GM12878 (cell line): ENCODE measurements around the gene MXD4. TPM values are rescaled to one million over a fixed set of nuclear protein-coding genes. Genes with fewer than 3 reads are reported as not detected.

Source experiments
- ATAC-seq: fragments of 200-7000 bp; cut with Tn5 transposase; 3 replicates; pipeline ENCODE4 v1.9.1; 2020; ENCODE audit warnings: mild to moderate bottlenecking, moderate library complexity
- BruUV-seq: library from RNA; stranded (reverse); fragments of 400-500 nt; replicated peaks from 2 replicates; lab custom pipeline; 2021; lab: Mats Ljungman, UMichigan
- CTCF ChIA-PET: fragments of 300-600 bp; sonication (Branson Sonifier 250); formaldehyde crosslinking; extraction: SDS; loops from one replicate; lab custom pipeline; 2021; ENCODE audit warnings: inconsistent platforms; lab: Yijun Ruan, JAX
- POLR2A ChIA-PET: fragments of 350-600 bp; formaldehyde crosslinking; extraction: SDS; loops from one replicate; lab custom pipeline; 2021; ENCODE audit warnings: inconsistent platforms; lab: Charles Lee
- RAD21 ChIA-PET: fragments of 300-600 bp; sonication (Branson Sonifier 250); formaldehyde crosslinking; loops from one replicate; lab custom pipeline; 2023; ENCODE audit warnings: antibody characterized with exemption; ENCODE audit not compliant: unreplicated experiment; lab: Charles Lee
- SMC1A ChIA-PET: fragments of 300-600 bp; sonication (Branson Sonifier 250); formaldehyde crosslinking; loops from one replicate; lab custom pipeline; 2023; ENCODE audit not compliant: unreplicated experiment, uncharacterized antibody; lab: Charles Lee
- DNase-seq: peaks from one replicate; pipeline ENCODE4 v3.0.0-alpha.2; 2011; ENCODE audit warnings: low read depth, low spot score
- FAIRE-seq: peaks from 3 replicates; lab custom pipeline; 2011; peaks lifted over from hg19 to GRCh38; lab: Jason Lieb, UNC
- H2AFZ ChIP-seq: 2 replicates; pipeline ENCODE4 v1.6.0; 2011; ENCODE audit warnings: low read depth, low read length, control low read depth; ENCODE audit not compliant: control insufficient read depth
- H3K27ac ChIP-seq: 2 replicates; pipeline ENCODE4 v1.5.1; 2011; ENCODE audit warnings: control low read depth; ENCODE audit not compliant: control insufficient read depth, insufficient read depth
- H3K27me3 ChIP-seq, 2 experiments: replicated peaks in 1 of 2; 2 replicates each; pipeline versions ENCODE4 v1.6.0 to v1.6.1; 2011; ENCODE audit warnings: low read length in 1 of 2; ENCODE audit not compliant: control insufficient read depth in 2 of 2, insufficient read depth in 2 of 2
- H3K36me3 ChIP-seq, 2 experiments: 2 replicates each; pipeline ENCODE4 v1.5.1; 2011; ENCODE audit warnings: low read length in 1 of 2; ENCODE audit not compliant: control insufficient read depth in 2 of 2, insufficient read depth in 2 of 2
- H3K4me1 ChIP-seq: 2 replicates; pipeline ENCODE4 v1.6.1; 2011; ENCODE audit warnings: mild to moderate bottlenecking, low read length, moderate library complexity, mixed read lengths; ENCODE audit not compliant: control insufficient read depth, insufficient read depth
- H3K4me2 ChIP-seq: 2 replicates; pipeline ENCODE4 v1.6.0; 2011; ENCODE audit warnings: control low read depth; ENCODE audit not compliant: control insufficient read depth, insufficient read depth
- H3K4me3 ChIP-seq: fragments of 200-600 bp; sonication (generic); 2 replicates; pipeline ENCODE4 v1.5.1; 2016
- H3K79me2 ChIP-seq: 2 replicates; pipeline ENCODE4 v1.6.0; 2011; ENCODE audit warnings: low read length; ENCODE audit not compliant: control insufficient read depth, insufficient read depth
- H3K9ac ChIP-seq: 2 replicates; pipeline ENCODE4 v1.8.0; 2011; ENCODE audit warnings: low read length, control low read depth, mixed read lengths; ENCODE audit not compliant: control insufficient read depth, insufficient read depth
- H3K9me3 ChIP-seq: replicated peaks from 3 replicates; pipeline ENCODE4 v1.5.1; 2011; ENCODE audit warnings: mild to moderate bottlenecking, low read length; ENCODE audit not compliant: control insufficient read depth, insufficient read depth
- H4K20me1 ChIP-seq: 2 replicates; pipeline ENCODE4 v1.6.0; 2011; ENCODE audit not compliant: control insufficient read depth, insufficient read depth
- ASH2L ChIP-seq: fragments of 300-600, 200-600 bp; sonication (generic); IDR thresholded peaks from 2 replicates; pipeline ENCODE4 v1.6.1; 2017; ENCODE audit warnings: low read depth, mild to moderate bottlenecking, borderline replicate concordance
- CHD1 ChIP-seq: IDR thresholded peaks from 2 replicates; pipeline ENCODE4 v1.6.1; 2012; ENCODE audit warnings: low read depth, low read length, improper control_type of control experiment
- CREB1 ChIP-seq: IDR thresholded peaks from 2 replicates; pipeline ENCODE4 v1.6.1; 2012; ENCODE audit warnings: low read depth, mild to moderate bottlenecking, inconsistent platforms
- ETV6 ChIP-seq, 2 experiments: fragments of 450-650 bp in 1 of 2; IDR thresholded peaks in 1 of 2; conservative IDR thresholded peaks in 1 of 2; 2 replicates each; pipeline ENCODE4 v1.6.1; 2014; ENCODE audit warnings: antibody characterized with exemption in 1 of 2, borderline replicate concordance in 1 of 2, low read depth in 1 of 2, mild to moderate bottlenecking in 1 of 2, moderate library complexity in 1 of 2
- SREBF2 ChIP-seq: IDR thresholded peaks from 2 replicates; pipeline ENCODE4 v1.6.1; 2012; ENCODE audit warnings: mild to moderate bottlenecking, low read length
- TAF1 ChIP-seq: IDR thresholded peaks from 2 replicates; pipeline ENCODE4 v1.6.1; 2011; ENCODE audit warnings: mild to moderate bottlenecking, low read depth, low read length, borderline replicate concordance
- USF2 ChIP-seq: IDR thresholded peaks from 2 replicates; pipeline ENCODE4 v1.6.1; 2011; ENCODE audit warnings: low read depth, low read length, improper control_type of control experiment, borderline replicate concordance
- ZSCAN29 ChIP-seq: fragments of 450-650 bp; IDR thresholded peaks from 2 replicates; pipeline ENCODE4 v1.6.1; 2017; ENCODE audit warnings: mild to moderate bottlenecking, moderate library complexity
- WGBS: methylation state at CpG from one replicate; pipeline ENCODE4 v1.1.6; 2016; ENCODE audit warnings: low lambda C conversion rate; ENCODE audit not compliant: insufficient replicate concordance, insufficient coverage; ENCODE audit errors: missing lambda C conversion rate; 5-methylcytosine and 5-hydroxymethylcytosine counted together
- in situ Hi-C: fragments of 300-500 bp; cut with MboI; formaldehyde crosslinking; loops from 9 replicates; pipeline ENCODE4 v1.14.3; 2018; ENCODE audit warnings: mixed read lengths
- intact Hi-C: fragments of 100-400 bp; cut with micrococcal nuclease; formaldehyde crosslinking; loops from one replicate; pipeline ENCODE4 v1.14.2; 2022; ENCODE audit not compliant: unreplicated experiment
- polyA plus RNA-seq, 11 experiments: library from polyadenylated mRNA; depleted of rRNA in 4 of 11; unstranded in 6 of 11; stranded (reverse) in 5 of 11; fragments of >200 nt; fragmentation: Nextera tagmentation in 4 of 11; fragmentation: Illumina TruSeq in 1 of 11; extraction: Ambion mirVana in 4 of 11; extraction: Trizol in 1 of 11; gene quantifications; 1 replicate in 1 of 11; 2 replicates in 10 of 11; pipeline versions ENCODE4 v1.2.1 to v1.2.3, GENCODE V29; 2011 to 2016; ENCODE audit warnings: inconsistent platforms in 2 of 11, missing spikeins in 2 of 11, low read depth in 1 of 11
- total RNA-seq, 4 experiments: library from RNA; depleted of rRNA in 3 of 4; stranded (reverse); fragments of >200 nt in 3 of 4; fragmentation: Illumina TruSeq in 1 of 4; extraction: Trizol in 1 of 4; gene quantifications; 2 replicates each; pipeline versions ENCODE4 v1.2.1 to v1.2.3, GENCODE V29; 2013 to 2021
- TF ChIP-seq, protein P1 (sequence below): fragments of 450-650 bp; IDR thresholded peaks from 2 replicates; pipeline ENCODE4 v1.6.1; 2016; ENCODE audit warnings: mild to moderate bottlenecking, moderate library complexity, borderline replicate concordance

The MXD4 gene
- total and polyA plus RNA-seq, 10 of the 15 experiments (the other 5 are each of a cell fraction or from before 2014, with no cell fraction given) = 0.21 to 25.6 (median 5.2) TPM

DNA sequence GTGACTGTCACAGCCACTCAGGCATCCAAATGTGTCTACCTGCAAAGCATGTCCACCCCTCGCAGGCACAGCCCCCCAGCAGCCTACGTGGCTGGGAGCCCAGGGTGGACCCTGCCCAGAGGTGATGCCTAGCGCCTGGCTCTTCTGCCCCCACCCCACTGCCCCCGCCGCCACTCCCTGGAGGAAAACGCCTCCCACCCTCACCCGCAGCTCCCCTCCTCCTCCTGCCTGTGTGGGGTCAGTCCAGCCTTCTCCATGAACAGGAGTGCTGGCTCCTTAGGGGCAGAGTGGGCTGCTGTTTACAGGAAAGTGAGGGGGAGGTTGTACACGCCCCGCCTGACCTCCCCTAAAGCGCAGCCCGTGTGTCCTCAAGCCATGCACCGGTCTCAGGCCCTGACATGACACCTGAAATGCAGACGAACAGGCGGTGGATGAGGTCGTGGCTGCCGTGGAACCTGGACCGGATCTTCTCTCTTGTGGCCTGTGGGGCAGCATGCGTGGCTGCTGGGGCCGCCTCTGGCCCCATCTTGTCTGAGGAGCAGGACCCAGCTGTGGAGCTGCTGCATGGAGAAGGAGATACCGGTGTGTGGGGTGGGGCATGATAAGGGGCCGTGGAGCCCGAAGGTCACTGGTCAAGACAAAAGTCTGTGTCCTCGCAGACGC lies 11.9 kb upstream of the MXD4 start (continued):
- TF ChIP-seq ASH2L (no peak), ETV6 (conservative IDR thresholded peaks at IDR 0.05 in 1 of 2, IDR thresholded peaks at IDR 0.05 in 1 of 2; ENCODE audit: borderline replicate concordance in 1 of 2, low read depth in 1 of 2) (no peak), CHD1 (no peak), SREBF2 (no peak)
- TF ChIP-seq, all 136 proteins: peak for 0

DNA sequence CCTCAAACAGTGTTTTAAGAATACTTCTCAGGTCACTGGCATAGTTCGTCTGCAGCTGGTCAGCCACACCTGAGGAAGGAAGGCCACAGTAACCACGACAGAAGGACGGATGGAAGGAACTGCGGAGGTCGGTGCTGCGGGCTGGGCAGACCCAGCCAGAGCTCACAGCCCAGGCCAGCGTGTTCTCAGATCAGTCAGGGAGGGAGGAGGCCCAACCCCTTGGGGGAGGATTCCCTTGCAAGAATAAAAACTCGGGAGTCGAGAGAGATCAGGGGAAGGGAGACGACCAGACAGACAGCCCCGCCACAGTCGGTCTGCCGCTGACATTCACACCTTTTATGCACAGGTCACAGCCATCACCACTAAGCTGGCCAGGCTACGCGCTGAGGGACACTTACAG lies 11.3 kb upstream of the MXD4 start:
- TF ChIP-seq TAF1 = no peak
- no peak for TF ChIP-seq CREB1
- TF ChIP-seq, all 136 proteins: peak for 0
- H3K27ac ChIP-seq = no peak overlapping the region
- FAIRE-seq = no peak
- DNase-seq = no peak
- BruUV-seq = no TSS peak
- no peak overlapping the region for H3K9ac ChIP-seq
- intact Hi-C loops (no loop called here), in situ Hi-C loops (no loop called here)
- ChIA-PET SMC1A (no interaction called here), CTCF (no interaction called here), RAD21 (no interaction called here), POLR2A (no interaction called here)
- WGBS = 12% methylated on average over 10 of the region's 15 CpGs
- H3K4me1 ChIP-seq = no peaks in the 10 kb centered on the region
- ATAC-seq = no peak
- H3K79me2 ChIP-seq = no peaks in the 10 kb centered on the region
- H4K20me1 ChIP-seq = no peaks in the 10 kb centered on the region
- no peak overlapping the region for H2AFZ ChIP-seq
- H3K4me2 ChIP-seq = no peak overlapping the region
- H3K36me3 ChIP-seq = no peaks in the 10 kb centered on the region
- no peaks in the 10 kb centered on the region for H3K27me3 ChIP-seq
- no peak overlapping the region for H3K4me3 ChIP-seq
- no peaks in the 10 kb centered on the region for H3K9me3 ChIP-seq

DNA sequence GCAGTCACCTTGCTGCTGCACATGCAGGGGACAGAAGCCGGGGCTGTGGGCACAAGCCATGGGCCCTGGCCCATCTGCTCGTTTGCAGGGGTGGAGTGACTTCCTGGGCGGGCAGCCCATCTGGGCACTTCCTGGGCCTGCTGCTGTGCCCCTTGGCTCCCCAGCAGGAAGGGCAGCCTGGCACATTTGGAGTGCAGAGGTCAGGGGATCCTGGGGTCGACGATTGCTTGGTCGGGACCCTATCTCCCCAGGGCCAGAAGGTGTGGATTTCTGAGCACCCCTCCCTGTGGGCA lies 10.9 kb upstream of the MXD4 start:
- H3K4me3 ChIP-seq = no peak overlapping the region
- 29% methylated on average over 6 of the region's 6 CpGs for WGBS
- no peaks in the 10 kb centered on the region for H4K20me1 ChIP-seq
- ATAC-seq (no peak), FAIRE-seq (no peak), DNase-seq (no peak)
- ChIA-PET RAD21 (no interaction called here), CTCF (no interaction called here), POLR2A (no interaction called here), SMC1A (no interaction called here)
- intact Hi-C loops (no loop called here), in situ Hi-C loops (no loop called here)
- H3K9ac ChIP-seq = no peak overlapping the region
- no peaks in the 10 kb centered on the region for H3K9me3 ChIP-seq
- BruUV-seq = no TSS peak
- H3K4me2 ChIP-seq = no peak overlapping the region
- H3K79me2 ChIP-seq = no peaks in the 10 kb centered on the region
- no peaks in the 10 kb centered on the region for H3K27me3 ChIP-seq
- H3K27ac ChIP-seq = no peak overlapping the region
- H2AFZ ChIP-seq = no peak overlapping the region
- H3K4me1 ChIP-seq = no peaks in the 10 kb centered on the region
- no peaks in the 10 kb centered on the region for H3K36me3 ChIP-seq
- TF ChIP-seq USF2 (no peak), ZSCAN29 (no peak)
- TF ChIP-seq, protein P1, sequence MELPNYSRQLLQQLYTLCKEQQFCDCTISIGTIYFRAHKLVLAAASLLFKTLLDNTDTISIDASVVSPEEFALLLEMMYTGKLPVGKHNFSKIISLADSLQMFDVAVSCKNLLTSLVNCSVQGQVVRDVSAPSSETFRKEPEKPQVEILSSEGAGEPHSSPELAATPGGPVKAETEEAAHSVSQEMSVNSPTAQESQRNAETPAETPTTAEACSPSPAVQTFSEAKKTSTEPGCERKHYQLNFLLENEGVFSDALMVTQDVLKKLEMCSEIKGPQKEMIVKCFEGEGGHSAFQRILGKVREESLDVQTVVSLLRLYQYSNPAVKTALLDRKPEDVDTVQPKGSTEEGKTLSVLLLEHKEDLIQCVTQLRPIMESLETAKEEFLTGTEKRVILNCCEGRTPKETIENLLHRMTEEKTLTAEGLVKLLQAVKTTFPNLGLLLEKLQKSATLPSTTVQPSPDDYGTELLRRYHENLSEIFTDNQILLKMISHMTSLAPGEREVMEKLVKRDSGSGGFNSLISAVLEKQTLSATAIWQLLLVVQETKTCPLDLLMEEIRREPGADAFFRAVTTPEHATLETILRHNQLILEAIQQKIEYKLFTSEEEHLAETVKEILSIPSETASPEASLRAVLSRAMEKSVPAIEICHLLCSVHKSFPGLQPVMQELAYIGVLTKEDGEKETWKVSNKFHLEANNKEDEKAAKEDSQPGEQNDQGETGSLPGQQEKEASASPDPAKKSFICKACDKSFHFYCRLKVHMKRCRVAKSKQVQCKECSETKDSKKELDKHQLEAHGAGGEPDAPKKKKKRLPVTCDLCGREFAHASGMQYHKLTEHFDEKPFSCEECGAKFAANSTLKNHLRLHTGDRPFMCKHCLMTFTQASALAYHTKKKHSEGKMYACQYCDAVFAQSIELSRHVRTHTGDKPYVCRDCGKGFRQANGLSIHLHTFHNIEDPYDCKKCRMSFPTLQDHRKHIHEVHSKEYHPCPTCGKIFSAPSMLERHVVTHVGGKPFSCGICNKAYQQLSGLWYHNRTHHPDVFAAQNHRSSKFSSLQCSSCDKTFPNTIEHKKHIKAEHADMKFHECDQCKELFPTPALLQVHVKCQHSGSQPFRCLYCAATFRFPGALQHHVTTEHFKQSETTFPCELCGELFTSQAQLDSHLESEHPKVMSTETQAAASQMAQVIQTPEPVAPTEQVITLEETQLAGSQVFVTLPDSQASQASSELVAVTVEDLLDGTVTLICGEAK = no peak
